ENCODE measurements around the gene STK10. TPM values are rescaled to one million over a fixed set of nuclear protein-coding genes. Genes with fewer than 3 reads are reported as not detected.

Gene STK10
- total RNA-seq (253 and 261 TPM in 2 replicates), polyA plus RNA-seq (97.9 and 115 TPM in 2 replicates), polyA minus RNA-seq (151 and 220 TPM in 2 replicates)
- 66.9 TPM for total RNA-seq (2013)

- Histone ChIP-seq H3K9me3 (ENCODE audit: control extremely low read depth in 1 of 3, control insufficient read depth in 2 of 3, insufficient read depth in 1 of 3, low read length in 2 of 3) (no peaks in the 10 kb centered on the region), H3K9ac (ENCODE audit: low read length) (peak within 1 kb of the TSS; percentile 90), H2AFZ (ENCODE audit: insufficient read depth, low read depth, low read length, poor library complexity, severe bottlenecking) (peak within 1 kb of the TSS; percentile 71), H3K27me3 (replicated peaks in 1 of 4; ENCODE audit: control extremely low read depth in 1 of 4, control insufficient read depth in 3 of 4, insufficient read depth in 4 of 4, low read length in 3 of 4) (no peaks in the 10 kb centered on the region), H3K27ac (ENCODE audit: low read length in 2 of 2) (peak within 1 kb of the TSS; percentile 74 to 89), H3K79me2 (ENCODE audit: control insufficient read depth, insufficient read depth, low read length) (peaks cover 43% of the 10 kb centered on the region), H4K20me1 (ENCODE audit: control insufficient read depth, insufficient read depth, low read length, poor library complexity, severe bottlenecking) (peaks cover 23% of the 10 kb centered on the region), H3K36me3 (replicated peaks in 1 of 2; ENCODE audit: control extremely low read depth in 1 of 2, control insufficient read depth in 1 of 2, extremely low read depth in 1 of 2, insufficient read depth in 2 of 2, low read length in 1 of 2) (peaks cover 0 to 11% of the 10 kb centered on the region in 2 experiments), H3K4me3 (ENCODE audit: control extremely low read depth in 1 of 5, extremely low read depth in 1 of 5, insufficient read depth in 1 of 5, low read depth in 2 of 5, low read length in 4 of 5) (peak within 1 kb of the TSS; percentile 88 to 99 (median 98)), H3K4me1 (ENCODE audit: control insufficient read depth in 2 of 2, insufficient read depth in 2 of 2, low read length in 2 of 2) (peaks cover 35 to 48% of the 10 kb centered on the region in 2 donors), H3K4me2 (replicated peaks; ENCODE audit: low read depth, low read length, poor library complexity, severe bottlenecking) (peak within 1 kb of the TSS; percentile 91)
- under 1% methylated on average over 102 of the region's 102 CpGs for WGBS (ENCODE audit: insufficient coverage)
- intact Hi-C loops (cut with micrococcal nuclease), result loop anchor here (1.0 to 10.0 kb wide), 10 partner anchors 13 to 1427 kb away; partner anchors contain the start of genes BOD1, FBXW11 and UBTD2
- ChIA-PET CTCF (interaction anchor here (0.6 to 11.2 kb wide), 33 partner anchors 9 to 277 kb away, joined by 3 to 245 read pairs (median 6); partner anchors contain the start of gene FBXW11), POLR2A (interaction anchor here (1.0 to 6.1 kb wide), 5 partner anchors 12 to 181 kb away, joined by 5 to 95 read pairs (median 17); partner anchors contain the start of gene FBXW11)
- DNase-seq (peak; percentile 94), ATAC-seq (ENCODE audit: low read depth) (peak; percentile 81)
- TF ChIP-seq EZH2 (IDR thresholded peaks at IDR 0.05; ENCODE audit: borderline replicate concordance, insufficient read depth, low read depth, low read length, poor library complexity, severe bottlenecking), result no peak
- TF ChIP-seq CTCF (IDR thresholded peaks at IDR 0.05), result peak; percentile 87
- Mint-ChIP-seq H3K9me3 (ENCODE audit: insufficient read depth) (no peaks in the 10 kb centered on the region), H3K27me3 (no peaks in the 10 kb centered on the region), H3K4me3 (peak within 1 kb of the TSS; percentile 100), H3K4me1 (peaks cover 39% of the 10 kb centered on the region), H3K27ac (peak within 1 kb of the TSS; percentile 99)
Measured at GRCh38 chr5:172188033-172188892, at the start of gene STK10. Gene STK10, minus strand, starts transcription at chr5:172188224. Its CDS starts 182 bp downstream, at chr5:172188042.
